ENCODE results near the gene RGS7. TPM values are rescaled to one million over a fixed set of nuclear protein-coding genes. Genes with fewer than 3 reads are reported as not detected.

Gene RGS7
- polyA plus RNA-seq, 1 donor from 2014 or later, result 24.2 TPM

DNA sequence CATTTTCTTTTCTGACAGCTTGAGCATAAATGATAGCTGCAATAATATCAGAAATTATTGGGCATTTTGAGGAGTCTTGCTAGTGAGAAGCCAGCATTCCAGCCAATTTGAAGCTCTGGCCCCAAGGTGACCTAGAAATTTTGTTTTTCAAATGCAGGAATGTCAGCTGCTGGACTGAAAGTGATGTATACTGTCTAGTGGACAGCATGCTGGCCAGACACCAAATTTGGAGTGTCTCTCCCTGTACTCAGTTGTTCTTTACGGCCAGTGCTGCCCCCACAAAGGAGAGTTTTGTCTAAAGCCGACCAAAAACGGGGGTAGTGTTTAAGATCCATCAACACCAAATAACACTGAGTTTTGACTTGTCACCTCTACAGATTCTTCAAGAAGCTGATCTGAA is 5.2 kb downstream of the RGS7 start:
- H3K4me3 ChIP-seq (ENCODE audit: low read length), result no peak overlapping the region
- H2AFZ ChIP-seq (ENCODE audit: low read depth, low read length), result no peak overlapping the region
- H3K27me3 ChIP-seq (ENCODE audit: insufficient read depth, low read depth, low read length), result no peaks in the 10 kb centered on the region
- no peak overlapping the region for H3K27ac ChIP-seq (ENCODE audit: low read length)
- no peak overlapping the region for H3K4me2 ChIP-seq (ENCODE audit: low read length)
- TF ChIP-seq EZH2 (IDR thresholded peaks at IDR 0.05; ENCODE audit: borderline replicate concordance, insufficient read depth, low read length, poor library complexity, severe bottlenecking) (no peak), EP300 (conservative IDR thresholded peaks at IDR 0.05; ENCODE audit: poor library complexity, severe bottlenecking) (no peak), RAD21 (conservative IDR thresholded peaks at IDR 0.05) (no peak), POLR2AphosphoS5 (IDR thresholded peaks at IDR 0.05) (no peak), MXI1 (conservative IDR thresholded peaks at IDR 0.05; ENCODE audit: poor library complexity, severe bottlenecking) (no peak), SMC3 (conservative IDR thresholded peaks at IDR 0.05; ENCODE audit: poor library complexity) (no peak), TAF1 (IDR thresholded peaks at IDR 0.05; ENCODE audit: low read depth) (no peak)
- TF ChIP-seq, protein P1, sequence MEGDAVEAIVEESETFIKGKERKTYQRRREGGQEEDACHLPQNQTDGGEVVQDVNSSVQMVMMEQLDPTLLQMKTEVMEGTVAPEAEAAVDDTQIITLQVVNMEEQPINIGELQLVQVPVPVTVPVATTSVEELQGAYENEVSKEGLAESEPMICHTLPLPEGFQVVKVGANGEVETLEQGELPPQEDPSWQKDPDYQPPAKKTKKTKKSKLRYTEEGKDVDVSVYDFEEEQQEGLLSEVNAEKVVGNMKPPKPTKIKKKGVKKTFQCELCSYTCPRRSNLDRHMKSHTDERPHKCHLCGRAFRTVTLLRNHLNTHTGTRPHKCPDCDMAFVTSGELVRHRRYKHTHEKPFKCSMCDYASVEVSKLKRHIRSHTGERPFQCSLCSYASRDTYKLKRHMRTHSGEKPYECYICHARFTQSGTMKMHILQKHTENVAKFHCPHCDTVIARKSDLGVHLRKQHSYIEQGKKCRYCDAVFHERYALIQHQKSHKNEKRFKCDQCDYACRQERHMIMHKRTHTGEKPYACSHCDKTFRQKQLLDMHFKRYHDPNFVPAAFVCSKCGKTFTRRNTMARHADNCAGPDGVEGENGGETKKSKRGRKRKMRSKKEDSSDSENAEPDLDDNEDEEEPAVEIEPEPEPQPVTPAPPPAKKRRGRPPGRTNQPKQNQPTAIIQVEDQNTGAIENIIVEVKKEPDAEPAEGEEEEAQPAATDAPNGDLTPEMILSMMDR (IDR thresholded peaks at IDR 0.05; ENCODE audit: poor library complexity, severe bottlenecking), result no peak
- TF ChIP-seq, protein P2, sequence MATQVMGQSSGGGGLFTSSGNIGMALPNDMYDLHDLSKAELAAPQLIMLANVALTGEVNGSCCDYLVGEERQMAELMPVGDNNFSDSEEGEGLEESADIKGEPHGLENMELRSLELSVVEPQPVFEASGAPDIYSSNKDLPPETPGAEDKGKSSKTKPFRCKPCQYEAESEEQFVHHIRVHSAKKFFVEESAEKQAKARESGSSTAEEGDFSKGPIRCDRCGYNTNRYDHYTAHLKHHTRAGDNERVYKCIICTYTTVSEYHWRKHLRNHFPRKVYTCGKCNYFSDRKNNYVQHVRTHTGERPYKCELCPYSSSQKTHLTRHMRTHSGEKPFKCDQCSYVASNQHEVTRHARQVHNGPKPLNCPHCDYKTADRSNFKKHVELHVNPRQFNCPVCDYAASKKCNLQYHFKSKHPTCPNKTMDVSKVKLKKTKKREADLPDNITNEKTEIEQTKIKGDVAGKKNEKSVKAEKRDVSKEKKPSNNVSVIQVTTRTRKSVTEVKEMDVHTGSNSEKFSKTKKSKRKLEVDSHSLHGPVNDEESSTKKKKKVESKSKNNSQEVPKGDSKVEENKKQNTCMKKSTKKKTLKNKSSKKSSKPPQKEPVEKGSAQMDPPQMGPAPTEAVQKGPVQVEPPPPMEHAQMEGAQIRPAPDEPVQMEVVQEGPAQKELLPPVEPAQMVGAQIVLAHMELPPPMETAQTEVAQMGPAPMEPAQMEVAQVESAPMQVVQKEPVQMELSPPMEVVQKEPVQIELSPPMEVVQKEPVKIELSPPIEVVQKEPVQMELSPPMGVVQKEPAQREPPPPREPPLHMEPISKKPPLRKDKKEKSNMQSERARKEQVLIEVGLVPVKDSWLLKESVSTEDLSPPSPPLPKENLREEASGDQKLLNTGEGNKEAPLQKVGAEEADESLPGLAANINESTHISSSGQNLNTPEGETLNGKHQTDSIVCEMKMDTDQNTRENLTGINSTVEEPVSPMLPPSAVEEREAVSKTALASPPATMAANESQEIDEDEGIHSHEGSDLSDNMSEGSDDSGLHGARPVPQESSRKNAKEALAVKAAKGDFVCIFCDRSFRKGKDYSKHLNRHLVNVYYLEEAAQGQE (IDR thresholded peaks at IDR 0.05; ENCODE audit: borderline replicate concordance), result no peak
- H3K9ac ChIP-seq (ENCODE audit: low read length), result no peak overlapping the region
- H3K9me3 ChIP-seq (ENCODE audit: low read length), result no peaks in the 10 kb centered on the region
- no peaks in the 10 kb centered on the region for H3K36me3 ChIP-seq (ENCODE audit: insufficient read depth, low read length)
- H3K79me2 ChIP-seq (replicated peaks; ENCODE audit: insufficient read depth, low read length), result peaks cover 7% of the 10 kb centered on the region
- no peaks in the 10 kb centered on the region for H3F3A ChIP-seq (ENCODE audit: insufficient read depth, low read length, poor library complexity, severe bottlenecking)
- H4K20me1 ChIP-seq (ENCODE audit: insufficient read depth), result no peaks in the 10 kb centered on the region
- H3K9me2 ChIP-seq (ENCODE audit: insufficient read depth, low read length), result no peaks in the 10 kb centered on the region

DNA sequence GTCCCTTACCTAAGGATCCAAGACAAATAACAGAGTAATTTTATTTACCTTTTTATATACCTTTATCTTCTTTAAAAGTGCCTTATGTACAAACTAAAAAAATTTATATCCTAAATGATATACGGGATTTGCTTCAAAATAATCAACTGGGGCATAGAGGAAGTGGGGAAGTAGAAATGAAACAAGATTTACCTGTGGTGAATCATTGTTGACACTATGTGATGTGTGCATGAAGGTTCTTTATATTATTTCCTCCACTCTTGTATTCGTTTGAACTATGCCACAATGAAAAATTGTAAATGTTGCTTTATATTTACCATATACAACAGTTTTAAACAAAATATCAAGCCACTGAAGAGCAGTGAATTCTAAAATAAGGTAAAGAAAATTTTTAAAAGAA is 13.0 kb downstream of the RGS7 start:
- H3K4me2 ChIP-seq (ENCODE audit: low read length), result no peak overlapping the region
- H3K27me3 ChIP-seq (ENCODE audit: insufficient read depth, low read depth, low read length), result no peaks in the 10 kb centered on the region
- H3K9ac ChIP-seq (ENCODE audit: low read length), result no peak overlapping the region
- no peaks in the 10 kb centered on the region for H3F3A ChIP-seq (ENCODE audit: insufficient read depth, low read length, poor library complexity, severe bottlenecking)
- H3K79me2 ChIP-seq (replicated peaks; ENCODE audit: insufficient read depth, low read length), result no peaks in the 10 kb centered on the region
- no peak overlapping the region for H3K4me3 ChIP-seq (ENCODE audit: low read length)
- H3K9me3 ChIP-seq (ENCODE audit: low read length), result no peaks in the 10 kb centered on the region
- no peak overlapping the region for H3K27ac ChIP-seq (ENCODE audit: low read length)
- H2AFZ ChIP-seq (ENCODE audit: low read depth, low read length), result no peak overlapping the region
- H3K36me3 ChIP-seq (ENCODE audit: insufficient read depth, low read length), result no peaks in the 10 kb centered on the region
- TF ChIP-seq, protein P2 (IDR thresholded peaks at IDR 0.05; ENCODE audit: borderline replicate concordance), result no peak
- TF ChIP-seq SMC3 (conservative IDR thresholded peaks at IDR 0.05; ENCODE audit: poor library complexity) (no peak), TAF1 (IDR thresholded peaks at IDR 0.05; ENCODE audit: low read depth) (no peak), RAD21 (conservative IDR thresholded peaks at IDR 0.05) (no peak), EP300 (conservative IDR thresholded peaks at IDR 0.05; ENCODE audit: poor library complexity, severe bottlenecking) (no peak), POLR2AphosphoS5 (IDR thresholded peaks at IDR 0.05) (no peak), EZH2 (IDR thresholded peaks at IDR 0.05; ENCODE audit: borderline replicate concordance, insufficient read depth, low read length, poor library complexity, severe bottlenecking) (no peak), MXI1 (conservative IDR thresholded peaks at IDR 0.05; ENCODE audit: poor library complexity, severe bottlenecking) (no peak)
- TF ChIP-seq, protein P1 (IDR thresholded peaks at IDR 0.05; ENCODE audit: poor library complexity, severe bottlenecking), result no peak
- H4K20me1 ChIP-seq (ENCODE audit: insufficient read depth), result no peaks in the 10 kb centered on the region
- H3K9me2 ChIP-seq (ENCODE audit: insufficient read depth, low read length), result no peaks in the 10 kb centered on the region
